Measurements from ENCODE around the gene RGS10.

RGS10 gene

GRCh38 chr10:119540038-119540437, 2.5 kb downstream of the RGS10 start:
- POLR2A ChIA-PET, result interaction anchor here (0.6 kb wide), 1 partner anchor 416 kb away, joined by 3 read pairs; no protein-coding TSS in a partner anchor
- CTCF ChIA-PET, result interaction anchor here (1.1 to 4.6 kb wide), 5 partner anchors 10 to 341 kb away, joined by 4 to 23 read pairs (median 5); no protein-coding TSS in a partner anchor
- TF ChIP-seq CTCF (IDR thresholded peaks at IDR 0.05; ENCODE audit: control extremely low read depth, extremely low read depth, low read depth, missing control alignments), result no peak
- no peak for DNase-seq (ENCODE audit: extremely low spot score)

GRCh38 chr10:119539359-119539825, 3.1 kb downstream of the RGS10 start:
- ChIA-PET CTCF (interaction anchor here (1.0 to 4.6 kb wide), 4 partner anchors 10 to 82 kb away, joined by 3 to 23 read pairs (median 4); no protein-coding TSS in a partner anchor), POLR2A (interaction anchor here (0.6 kb wide), 1 partner anchor 146 kb away, joined by 3 read pairs; no protein-coding TSS in a partner anchor)
- DNase-seq (ENCODE audit: extremely low spot score), result peak; percentile 37
- TF ChIP-seq CTCF (IDR thresholded peaks at IDR 0.05; ENCODE audit: control extremely low read depth, extremely low read depth, low read depth, missing control alignments), result no peak

- peak; percentile 38 for DNase-seq (ENCODE audit: extremely low spot score)
- ChIA-PET CTCF (interaction anchor here (1.0 to 4.6 kb wide), 5 partner anchors 9 to 82 kb away, joined by 3 to 23 read pairs (median 4); no protein-coding TSS in a partner anchor), POLR2A (no interaction called here)
- peak; percentile 23 for TF ChIP-seq CTCF (IDR thresholded peaks at IDR 0.05; ENCODE audit: control extremely low read depth, extremely low read depth, low read depth, missing control alignments)
These were observed 3.7 kb downstream of the RGS10 start for GRCh38 chr10:119538632-119539358.

GRCh38 chr10:119537953-119538630, 4.4 kb downstream of the RGS10 start:
- TF ChIP-seq CTCF (IDR thresholded peaks at IDR 0.05; ENCODE audit: control extremely low read depth, extremely low read depth, low read depth, missing control alignments), result no peak
- no peak for DNase-seq (ENCODE audit: extremely low spot score)
- CTCF ChIA-PET, result interaction anchor here (1.0 to 2.0 kb wide), 6 partner anchors 12 to 339 kb away, joined by 3 to 8 read pairs (median 4); no protein-coding TSS in a partner anchor
- POLR2A ChIA-PET, result no interaction called here

- ChIA-PET POLR2A (no interaction called here), CTCF (interaction anchor here (1.4 to 2.0 kb wide), 3 partner anchors 17 to 66 kb away, joined by 4 to 8 read pairs (median 4); no protein-coding TSS in a partner anchor)
- TF ChIP-seq CTCF (IDR thresholded peaks at IDR 0.05; ENCODE audit: control extremely low read depth, extremely low read depth, low read depth, missing control alignments), result no peak
- no peak for DNase-seq (ENCODE audit: extremely low spot score)
These were observed 6.0 kb downstream of the RGS10 start for GRCh38 chr10:119536508-119537025.

GRCh38 chr10:119535837-119536507, 6.5 kb downstream of the RGS10 start:
- DNase-seq (ENCODE audit: extremely low spot score), result no peak
- ChIA-PET POLR2A (no interaction called here), CTCF (interaction anchor here (1.5 to 2.0 kb wide), 2 partner anchors 10 to 19 kb away, joined by 3 to 8 read pairs; no protein-coding TSS in a partner anchor)
- TF ChIP-seq CTCF (IDR thresholded peaks at IDR 0.05; ENCODE audit: control extremely low read depth, extremely low read depth, low read depth, missing control alignments), result no peak
